Colonic mucosa (tissue), 4 donors: Measurements from ENCODE around the gene PHLDB3. TPM values are rescaled to one million over a fixed set of nuclear protein-coding genes. Genes with fewer than 3 reads are reported as not detected.
"Not testable (repeated sequence)": the region's sequence is repeated elsewhere in the genome, so short reads cannot be mapped to it uniquely, and the experiment has no call there.

ENCODE experiments used
- DNase-seq: peaks from one replicate; pipeline ENCODE4 v3.0.0-alpha.2; 2020
- H3K27ac ChIP-seq: fragments of 200-600 bp; one replicate; pipeline ENCODE4 v1.8.0; 2021
- H3K27me3 ChIP-seq: fragments of 200-600 bp; one replicate; pipeline ENCODE4 v1.8.0; 2021
- H3K36me3 ChIP-seq: fragments of 200-600 bp; one replicate; pipeline ENCODE4 v1.8.0; 2021
- H3K4me1 ChIP-seq: fragments of 200-600 bp; one replicate; pipeline ENCODE4 v1.8.0; 2021; ENCODE audit warnings: mild to moderate bottlenecking
- H3K4me3 ChIP-seq: fragments of 200-600 bp; one replicate; pipeline ENCODE4 v1.8.0; 2021
- H3K9ac ChIP-seq, 2 donors: one replicate each; pipeline ENCODE4 v1.7.0; 2013; ENCODE audit warnings: control low read depth in 2 of 2, low read depth in 2 of 2, low read length in 2 of 2
- H3K9me3 ChIP-seq: fragments of 200-600 bp; one replicate; pipeline ENCODE4 v1.8.0; 2021
- intact Hi-C: fragments of 100-400 bp; cut with DNase I; formaldehyde crosslinking; loops from one replicate; pipeline ENCODE4 v1.14.1; 2022
- total RNA-seq, 2 donors: library from RNA; stranded (reverse); fragmentation: NEBNext Ultra II Directional in 1 of 2; extraction: Animal tissue kit (Norgen Biotek cat#: 25700) in 1 of 2; gene quantifications; one replicate each; pipeline ENCODE4 v1.2.1, GENCODE V29; 2021
- TF ChIP-seq, protein P1 (sequence below): fragments of 200-600 bp; IDR thresholded peaks from one replicate; pipeline ENCODE4 v1.8.0; 2022; ENCODE audit warnings: antibody characterized with exemption, mild to moderate bottlenecking
- donor health status: healthy.
- donor health status: DM: no; HTN: no; CAD: no.
- donor health status: DM: no; HTN: no; CAD: no.

The PHLDB3 gene
- total RNA-seq, 2 donors from 2014 or later: 6.8 to 24.0 TPM

DNA sequence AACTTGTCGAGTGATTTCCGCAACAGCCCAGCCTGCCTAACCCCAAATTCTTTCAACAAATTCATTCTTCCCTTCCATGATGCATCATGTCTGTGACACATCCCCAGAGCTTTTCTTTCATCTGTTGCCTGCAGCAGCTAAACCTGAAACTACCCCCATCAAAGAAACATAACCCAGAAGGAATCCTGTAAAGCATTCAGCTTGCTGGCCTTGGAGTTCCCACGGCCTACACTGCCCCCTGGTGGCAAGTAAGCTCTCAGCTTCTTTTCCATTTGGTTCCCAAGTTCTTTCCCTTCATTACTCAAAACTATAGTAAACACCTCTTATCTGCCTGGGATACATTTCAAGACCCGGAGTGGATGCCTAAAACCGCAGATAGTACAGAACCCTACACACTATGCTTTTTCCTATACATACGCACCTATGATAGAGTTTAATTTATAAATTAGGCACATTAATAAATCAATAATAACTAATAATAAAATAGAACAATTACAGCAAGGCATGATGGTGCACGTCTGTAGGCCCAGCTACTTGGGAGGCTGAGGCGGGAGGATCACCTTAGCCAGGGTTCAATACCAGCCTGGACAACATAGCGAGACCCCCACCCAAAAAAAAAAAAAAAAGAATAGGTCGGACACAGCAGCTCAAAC, 15.0 kb upstream of the PHLDB3 start:
- TF ChIP-seq, protein P1, sequence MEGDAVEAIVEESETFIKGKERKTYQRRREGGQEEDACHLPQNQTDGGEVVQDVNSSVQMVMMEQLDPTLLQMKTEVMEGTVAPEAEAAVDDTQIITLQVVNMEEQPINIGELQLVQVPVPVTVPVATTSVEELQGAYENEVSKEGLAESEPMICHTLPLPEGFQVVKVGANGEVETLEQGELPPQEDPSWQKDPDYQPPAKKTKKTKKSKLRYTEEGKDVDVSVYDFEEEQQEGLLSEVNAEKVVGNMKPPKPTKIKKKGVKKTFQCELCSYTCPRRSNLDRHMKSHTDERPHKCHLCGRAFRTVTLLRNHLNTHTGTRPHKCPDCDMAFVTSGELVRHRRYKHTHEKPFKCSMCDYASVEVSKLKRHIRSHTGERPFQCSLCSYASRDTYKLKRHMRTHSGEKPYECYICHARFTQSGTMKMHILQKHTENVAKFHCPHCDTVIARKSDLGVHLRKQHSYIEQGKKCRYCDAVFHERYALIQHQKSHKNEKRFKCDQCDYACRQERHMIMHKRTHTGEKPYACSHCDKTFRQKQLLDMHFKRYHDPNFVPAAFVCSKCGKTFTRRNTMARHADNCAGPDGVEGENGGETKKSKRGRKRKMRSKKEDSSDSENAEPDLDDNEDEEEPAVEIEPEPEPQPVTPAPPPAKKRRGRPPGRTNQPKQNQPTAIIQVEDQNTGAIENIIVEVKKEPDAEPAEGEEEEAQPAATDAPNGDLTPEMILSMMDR: peak; percentile 87
- DNase-seq: peak; percentile 77
- Histone ChIP-seq H3K9me3 (no peaks in the 10 kb centered on the region), H3K9ac (no peak overlapping the region), H3K36me3 (no peaks in the 10 kb centered on the region), H3K27me3 (no peaks in the 10 kb centered on the region), H3K27ac (no peak overlapping the region), H3K4me1 (no peaks in the 10 kb centered on the region), H3K4me3 (no peak overlapping the region)
- intact Hi-C loops: loop anchor here (2.0 kb wide), 1 partner anchor 73 kb away; no protein-coding TSS in a partner anchor

DNA sequence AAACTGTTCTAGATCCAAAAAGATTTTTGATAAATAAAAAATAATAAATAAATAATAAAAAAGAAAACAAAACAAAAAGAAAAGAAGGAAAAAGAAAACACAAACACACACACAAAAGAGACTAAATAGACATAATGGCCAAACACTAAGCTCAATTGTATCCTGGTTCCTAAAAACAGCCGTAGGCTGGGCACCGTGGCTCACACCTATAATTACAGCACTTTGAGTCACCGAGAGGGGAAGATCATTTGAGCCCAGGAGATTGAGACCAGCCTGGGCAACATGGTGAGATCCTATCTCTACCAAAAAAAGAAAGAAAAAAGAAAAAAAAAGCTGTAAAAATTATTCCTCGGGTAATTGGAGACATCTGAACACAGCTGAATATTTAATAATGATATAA, 13.5 kb upstream of the PHLDB3 start:
- no peaks in the 10 kb centered on the region for H3K36me3 ChIP-seq
- no peak overlapping the region for H3K9ac ChIP-seq
- no peak overlapping the region for H3K27ac ChIP-seq
- DNase-seq: no peak
- no peaks in the 10 kb centered on the region for H3K4me1 ChIP-seq
- no peak overlapping the region for H3K4me3 ChIP-seq
- intact Hi-C loops: loop anchor here (2.0 kb wide), 1 partner anchor 71 kb away; no protein-coding TSS in a partner anchor
- no peaks in the 10 kb centered on the region for H3K27me3 ChIP-seq
- H3K9me3 ChIP-seq: no peaks in the 10 kb centered on the region
- TF ChIP-seq, protein P1: no peak

GRCh38 chr19:43512399-43512798, 7.9 kb upstream of the PHLDB3 start:
- DNase-seq, H3K27me3 ChIP-seq, H3K27ac ChIP-seq, H3K9me3 ChIP-seq, H3K4me3 ChIP-seq, H3K4me1 ChIP-seq, intact Hi-C loops, H3K9ac ChIP-seq: not testable (repeated sequence)
- H3K36me3 ChIP-seq: peaks cover 15% of the 10 kb centered on the region

GRCh38 chr19:43511324-43511723, 6.8 kb upstream of the PHLDB3 start:
- DNase-seq: no peak
- peaks cover 15% of the 10 kb centered on the region for H3K36me3 ChIP-seq
- intact Hi-C loops: no loop called here

GRCh38 chr19:43510713-43511112, 6.2 kb upstream of the PHLDB3 start:
- H3K4me3 ChIP-seq: no peak overlapping the region
- H3K27me3 ChIP-seq: no peaks in the 10 kb centered on the region
- no peak for DNase-seq
- TF ChIP-seq, protein P1: no peak
- H3K9me3 ChIP-seq: no peaks in the 10 kb centered on the region
- H3K9ac ChIP-seq: no peak overlapping the region
- intact Hi-C loops: no loop called here
- no peaks in the 10 kb centered on the region for H3K4me1 ChIP-seq
- H3K27ac ChIP-seq: no peak overlapping the region
- peaks cover 15% of the 10 kb centered on the region for H3K36me3 ChIP-seq

More at GRCh38 chr19:43511324-43511723, 6.8 kb upstream of the PHLDB3 start:
- TF ChIP-seq, protein P1: no peak
- Histone ChIP-seq H3K4me1 (no peaks in the 10 kb centered on the region), H3K27me3 (no peaks in the 10 kb centered on the region), H3K27ac (no peak overlapping the region), H3K4me3 (no peak overlapping the region), H3K9ac (no peak overlapping the region), H3K9me3 (no peaks in the 10 kb centered on the region)

DNA sequence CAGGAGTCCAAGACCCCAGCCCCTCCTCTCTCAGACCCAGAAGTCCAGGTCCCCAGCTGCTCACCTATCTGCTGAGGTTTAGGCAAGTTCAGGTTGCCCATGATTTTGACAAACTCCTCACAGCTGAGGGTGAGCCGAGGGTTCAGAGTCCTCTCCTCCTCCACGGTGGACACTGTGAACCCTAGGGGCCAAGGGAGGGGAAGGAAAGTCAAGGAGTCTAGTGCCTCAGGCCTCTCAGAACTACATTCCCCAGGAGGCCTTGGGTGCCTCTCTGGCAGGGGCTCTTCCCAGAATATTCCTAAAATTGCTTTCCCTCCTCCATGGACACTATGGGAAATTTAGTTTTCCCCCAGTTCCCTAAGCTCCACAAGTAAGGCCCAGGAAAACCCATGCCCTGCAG, 3.3 kb upstream of the PHLDB3 start:
- TF ChIP-seq, protein P1: no peak
- H3K36me3 ChIP-seq: peaks cover 15% of the 10 kb centered on the region
- H3K27me3 ChIP-seq: no peaks in the 10 kb centered on the region
- intact Hi-C loops: no loop called here
- no peak overlapping the region for H3K4me3 ChIP-seq
- H3K9me3 ChIP-seq: no peaks in the 10 kb centered on the region
- no peak overlapping the region for H3K9ac ChIP-seq
- no peak overlapping the region for H3K27ac ChIP-seq
- peaks cover 5% of the 10 kb centered on the region for H3K4me1 ChIP-seq
- DNase-seq: no peak
